Panc1 (cell line): ENCODE data around the gene ARHGAP6. TPM values are rescaled to one million over a fixed set of nuclear protein-coding genes. Genes with fewer than 3 reads are reported as not detected.

Experiments
- ATAC-seq: fragments of 200-7000 bp; cut with Tn5 transposase; 2 replicates; pipeline ENCODE4 v1.9.1; 2020; ENCODE audit warnings: mild to moderate bottlenecking, moderate library complexity
- BruUV-seq: library from RNA; stranded (reverse); fragments of 400-500 nt; replicated peaks from 2 replicates; lab custom pipeline; 2021; lab: Mats Ljungman, UMichigan
- CTCF ChIA-PET: fragments of 300-600 bp; sonication (Branson Sonifier 250); formaldehyde crosslinking; loops from one replicate; lab custom pipeline; 2022; ENCODE audit warnings: antibody characterized with exemption; lab: Charles Lee
- POLR2A ChIA-PET: fragments of 300-600 bp; sonication (Branson Sonifier 250); formaldehyde crosslinking; loops from one replicate; lab custom pipeline; 2022; ENCODE audit warnings: antibody characterized with exemption; lab: Charles Lee
- DNase-seq: peaks from one replicate; pipeline ENCODE4 v3.0.0-alpha.2; 2010; ENCODE audit warnings: low read depth, low spot score
- H3K27ac ChIP-seq: 2 replicates; pipeline ENCODE4 v1.5.1; 2011; ENCODE audit warnings: mild to moderate bottlenecking, low read length, inconsistent platforms
- H3K27me3 ChIP-seq: fragments of 200-500 bp; sonication (Bioruptor generic); 2 replicates; pipeline ENCODE4 v1.6.0; 2014; ENCODE audit warnings: low read length, inconsistent platforms; ENCODE audit not compliant: control insufficient read depth, insufficient read depth
- H3K36me3 ChIP-seq: fragments of 200-500 bp; sonication (Bioruptor generic); 2 replicates; pipeline ENCODE4 v1.5.1; 2014; ENCODE audit warnings: inconsistent platforms, mild to moderate bottlenecking, low read length, moderate library complexity; ENCODE audit not compliant: control insufficient read depth, insufficient read depth
- H3K4me1 ChIP-seq: 2 replicates; pipeline ENCODE4 v1.5.1; 2011; ENCODE audit warnings: inconsistent platforms, mild to moderate bottlenecking, low read length, moderate library complexity; ENCODE audit not compliant: control insufficient read depth, insufficient read depth
- H3K4me3 ChIP-seq, 2 experiments: 2 replicates each; pipeline ENCODE4 v1.5.1; 2011 to 2012; ENCODE audit warnings: low read depth in 2 of 2, low read length in 2 of 2, mild to moderate bottlenecking in 2 of 2, inconsistent platforms in 1 of 2, moderate library complexity in 1 of 2
- H3K9me3 ChIP-seq: fragments of 200-500 bp; sonication (Bioruptor generic); 2 replicates; pipeline ENCODE4 v1.5.1; 2014; ENCODE audit warnings: low read depth, mild to moderate bottlenecking, inconsistent platforms, low read length, moderate library complexity; ENCODE audit not compliant: control insufficient read depth, insufficient read depth
- CTCF ChIP-seq: fragments of 450-650 bp; IDR thresholded peaks from 2 replicates; pipeline ENCODE4 v1.5.1; 2017; ENCODE audit warnings: mild to moderate bottlenecking
- POLR2AphosphoS5 ChIP-seq: IDR thresholded peaks from 2 replicates; pipeline ENCODE4 v1.6.1; 2012; ENCODE audit warnings: mild to moderate bottlenecking, low read depth, low read length, moderate library complexity
- REST ChIP-seq, 2 experiments: IDR thresholded peaks; 2 replicates each; pipeline ENCODE4 v1.6.1; 2011 to 2012; ENCODE audit warnings: low read depth in 2 of 2, control low read depth in 1 of 2, low read length in 1 of 2, mild to moderate bottlenecking in 1 of 2, moderate library complexity in 1 of 2; ENCODE audit not compliant: insufficient read depth in 1 of 2
- SIN3A ChIP-seq: IDR thresholded peaks from 2 replicates; pipeline ENCODE4 v1.6.1; 2012; ENCODE audit warnings: low read depth, mild to moderate bottlenecking, low read length, moderate library complexity, borderline replicate concordance; ENCODE audit not compliant: insufficient read depth
- TCF7L2 ChIP-seq: IDR thresholded peaks from 2 replicates; pipeline ENCODE4 v1.6.1; 2011; ENCODE audit warnings: mild to moderate bottlenecking, low read depth, low read length, inconsistent platforms
- in situ Hi-C: cut with HindIII; loops from 2 replicates; pipeline ENCODE4 v1.10.0; 2016; ENCODE audit warnings: low sequenced_read_pairs, low pct_unique_long_range_greater_than_20kb
- intact Hi-C: fragments of 100-400 bp; cut with micrococcal nuclease; formaldehyde crosslinking; loops from one replicate; pipeline ENCODE4 v1.10.0; 2022; ENCODE audit not compliant: unreplicated experiment
- total RNA-seq: library from RNA; stranded (reverse); gene quantifications from one replicate; pipeline ENCODE4 v1.2.1, GENCODE V29; 2021; ENCODE audit not compliant: unreplicated experiment

The ARHGAP6 gene
- total RNA-seq, 1 experiment from 2014 or later: 0.13 TPM

GRCh38 chrX:11282043-11282442, 383.7 kb downstream of the ARHGAP6 start:
- Histone ChIP-seq H3K4me1 (no peaks in the 10 kb centered on the region), H3K27ac (no peak overlapping the region), H3K36me3 (no peaks in the 10 kb centered on the region), H3K27me3 (no peaks in the 10 kb centered on the region), H3K9me3 (no peaks in the 10 kb centered on the region), H3K4me3 (no peak overlapping the region)
- DNase-seq (no peak), ATAC-seq (no peak)
- ChIA-PET CTCF (no interaction called here), POLR2A (no interaction called here)
- no TSS peak for BruUV-seq
- in situ Hi-C loops: no loop called here
- intact Hi-C loops: no loop called here
- TF ChIP-seq REST (IDR thresholded peaks at IDR 0.05; ENCODE audit: insufficient read depth in 1 of 2, low read depth in 2 of 2, low read length in 1 of 2) (no peak), SIN3A (no peak), POLR2AphosphoS5 (no peak), CTCF (no peak), TCF7L2 (no peak)

GRCh38 chrX:11273544-11273943, 392.2 kb downstream of the ARHGAP6 start:
- BruUV-seq: no TSS peak
- Histone ChIP-seq H3K27ac (no peak overlapping the region), H3K4me3 (no peak overlapping the region), H3K27me3 (no peaks in the 10 kb centered on the region), H3K9me3 (no peaks in the 10 kb centered on the region), H3K4me1 (no peaks in the 10 kb centered on the region), H3K36me3 (no peaks in the 10 kb centered on the region)
- ChIA-PET POLR2A (no interaction called here), CTCF (no interaction called here)
- ATAC-seq (no peak), DNase-seq (no peak)
- intact Hi-C loops: no loop called here
- no peak for TF ChIP-seq CTCF
- no peak for TF ChIP-seq REST (IDR thresholded peaks at IDR 0.05; ENCODE audit: insufficient read depth in 1 of 2, low read depth in 2 of 2, low read length in 1 of 2)
- TF ChIP-seq TCF7L2: no peak
- TF ChIP-seq POLR2AphosphoS5: no peak
- TF ChIP-seq SIN3A: no peak
- in situ Hi-C loops: no loop called here
